ENCODE measurements around the gene DTNB.

Gene DTNB

DNA sequence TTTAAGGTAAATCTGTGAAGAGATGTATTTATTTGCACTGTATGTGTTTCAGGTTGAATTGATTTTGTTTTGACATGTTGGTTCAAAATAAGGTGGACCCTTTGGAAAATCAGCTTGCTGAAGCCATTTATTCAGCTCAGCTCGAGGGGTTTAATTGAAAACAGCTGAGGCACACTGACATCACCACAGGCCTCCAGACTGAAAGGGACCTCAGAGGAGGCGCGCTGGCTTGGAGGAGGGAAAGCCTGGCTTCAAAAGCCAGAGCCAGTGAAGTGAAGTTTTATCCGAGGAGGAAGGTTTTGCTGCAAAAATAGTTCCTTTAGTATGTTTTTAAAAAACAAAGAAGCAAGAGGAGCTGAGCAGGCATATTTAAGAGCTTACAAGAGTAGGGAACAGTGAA, 304.7 kb downstream of the DTNB start:
- DNase-seq (ENCODE audit: low read depth) = no peak

DNA sequence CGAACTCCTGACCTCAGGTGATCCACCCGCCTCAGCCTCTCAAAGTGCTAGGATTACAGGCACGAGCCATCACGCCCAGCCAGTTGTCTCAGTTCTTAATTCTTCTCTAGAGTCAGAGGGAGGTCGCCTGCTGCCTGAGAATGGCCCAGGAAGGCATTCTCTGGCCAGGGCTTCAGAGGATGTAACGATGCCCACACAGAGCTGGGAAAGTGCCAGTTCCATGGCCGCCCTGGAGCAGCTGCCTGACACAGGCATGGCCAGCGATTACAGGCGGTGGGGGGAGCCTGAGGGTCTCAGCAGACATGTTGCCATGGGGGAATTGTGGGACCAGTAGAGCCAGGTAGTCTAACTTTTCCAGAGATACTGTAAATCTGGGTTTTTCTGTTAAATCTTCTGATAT, 306.1 kb downstream of the DTNB start:
- DNase-seq (ENCODE audit: low read depth) = no peak

DNA sequence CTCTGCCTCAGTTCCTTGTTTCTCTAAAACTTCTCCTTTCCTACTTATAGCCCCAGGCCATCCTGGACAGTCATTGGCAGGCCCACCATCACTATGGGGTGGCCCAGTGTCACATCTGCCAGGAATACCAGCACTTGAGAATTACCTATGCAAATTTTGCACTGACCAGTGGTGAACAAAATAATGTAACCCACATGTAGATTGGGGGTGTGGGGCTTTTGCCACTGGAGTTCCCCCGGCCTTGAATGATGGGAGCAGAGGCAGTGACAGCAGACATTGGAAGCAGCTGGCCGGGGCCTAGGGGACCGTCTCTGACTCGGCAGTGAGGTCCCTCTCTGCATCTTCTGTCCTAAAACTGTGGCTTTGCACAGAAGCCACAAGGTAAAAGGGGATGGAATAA, 306.7 kb downstream of the DTNB start:
- DNase-seq (ENCODE audit: low read depth) = no peak

DNA sequence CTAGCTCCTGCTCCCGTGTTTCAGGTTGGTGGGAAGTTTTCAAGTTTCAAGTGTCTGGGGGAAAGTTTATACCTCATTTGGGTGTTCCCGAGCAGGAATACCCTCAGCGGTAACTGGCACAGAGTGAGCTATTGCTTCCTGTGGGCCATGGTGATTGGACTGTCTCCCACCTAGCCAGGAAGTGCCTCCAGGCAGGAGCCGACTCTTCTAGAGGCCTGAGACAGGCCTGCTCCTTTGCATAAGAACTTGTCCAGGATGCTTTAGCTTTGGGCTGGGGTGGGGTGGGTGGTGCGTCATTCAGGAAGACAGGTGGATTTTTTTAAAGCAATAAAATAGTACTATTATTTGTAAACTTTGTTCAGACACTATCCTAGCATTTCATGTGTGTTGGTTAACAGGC, 308.1 kb downstream of the DTNB start:
- DNase-seq (ENCODE audit: low read depth) = no peak

DNA sequence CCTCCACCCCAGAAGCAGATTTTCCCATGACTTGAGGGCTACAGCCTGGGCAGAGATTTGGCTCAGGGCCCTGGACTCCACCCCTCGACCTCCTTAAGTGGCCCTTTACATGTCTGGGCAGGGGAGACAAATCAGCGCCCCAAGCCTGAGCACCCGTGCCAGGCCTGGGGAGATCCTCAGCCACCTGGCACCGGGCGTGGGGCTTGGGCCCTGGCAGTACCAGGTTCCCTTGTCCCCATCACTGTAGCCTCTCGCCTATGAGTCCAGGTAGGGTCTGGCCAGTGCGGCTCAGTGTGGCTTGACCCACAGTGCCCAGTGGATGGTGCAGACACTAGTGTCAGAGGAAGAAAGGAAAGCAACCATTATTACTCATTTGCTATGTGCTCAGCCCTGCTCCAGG, 309.6 kb downstream of the DTNB start:
- no peak for DNase-seq (ENCODE audit: low read depth)

DNA sequence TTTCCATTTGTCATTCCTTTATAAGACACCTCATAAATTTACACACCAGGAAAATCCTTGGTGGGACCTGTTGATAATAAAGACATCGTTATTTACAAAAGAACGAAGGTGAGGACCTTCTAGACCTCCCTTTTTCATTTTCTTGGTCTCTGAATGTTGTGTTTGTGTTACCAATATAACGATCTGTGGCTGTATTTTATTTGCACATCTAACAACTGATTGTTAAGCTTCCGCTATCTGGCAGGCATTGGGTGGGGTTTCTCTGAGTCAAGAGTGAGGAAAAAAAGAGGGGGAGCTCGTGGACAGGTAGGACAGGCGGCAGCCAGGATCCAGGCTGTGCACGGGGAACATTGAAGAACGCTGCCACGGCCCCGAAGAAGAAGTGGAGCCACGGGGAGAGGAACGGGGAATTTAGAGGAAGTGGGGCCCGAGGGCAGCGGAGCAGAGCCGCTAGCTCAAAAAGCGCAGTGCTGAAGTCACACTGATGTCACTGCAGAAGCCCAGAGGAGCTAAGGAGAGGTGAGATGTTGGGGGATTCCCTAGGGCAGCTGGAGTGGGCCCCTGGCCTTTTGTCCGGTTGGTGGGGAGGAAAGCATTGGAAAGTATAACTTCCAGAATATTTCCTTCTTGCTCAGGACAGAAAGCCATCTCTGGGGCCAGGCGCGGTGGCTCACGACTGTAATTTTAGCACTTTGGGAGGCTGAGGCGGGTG, 310.8 kb downstream of the DTNB start:
- DNase-seq (ENCODE audit: low read depth) = no peak

DNA sequence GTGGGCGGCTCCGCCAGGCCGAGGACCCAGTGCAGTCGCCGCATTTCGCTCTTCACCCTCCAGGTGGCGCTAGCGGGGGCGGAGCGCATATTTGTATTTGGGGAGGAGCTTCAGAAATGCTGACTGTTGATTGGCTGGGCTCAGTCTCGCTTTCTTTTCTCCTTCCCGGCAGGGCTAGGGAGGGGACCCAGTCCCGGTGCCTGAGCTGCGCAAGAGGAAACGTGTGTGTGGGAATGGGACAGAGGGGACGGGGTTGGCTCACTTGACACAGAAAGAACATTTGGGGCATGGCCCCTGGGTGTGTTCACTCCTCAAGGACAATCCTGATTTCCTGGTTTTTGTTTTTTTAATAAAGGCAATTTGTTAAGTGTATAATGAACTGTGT, 311.3 kb downstream of the DTNB start:
- DNase-seq (ENCODE audit: low read depth) = peak; percentile 71

DNA sequence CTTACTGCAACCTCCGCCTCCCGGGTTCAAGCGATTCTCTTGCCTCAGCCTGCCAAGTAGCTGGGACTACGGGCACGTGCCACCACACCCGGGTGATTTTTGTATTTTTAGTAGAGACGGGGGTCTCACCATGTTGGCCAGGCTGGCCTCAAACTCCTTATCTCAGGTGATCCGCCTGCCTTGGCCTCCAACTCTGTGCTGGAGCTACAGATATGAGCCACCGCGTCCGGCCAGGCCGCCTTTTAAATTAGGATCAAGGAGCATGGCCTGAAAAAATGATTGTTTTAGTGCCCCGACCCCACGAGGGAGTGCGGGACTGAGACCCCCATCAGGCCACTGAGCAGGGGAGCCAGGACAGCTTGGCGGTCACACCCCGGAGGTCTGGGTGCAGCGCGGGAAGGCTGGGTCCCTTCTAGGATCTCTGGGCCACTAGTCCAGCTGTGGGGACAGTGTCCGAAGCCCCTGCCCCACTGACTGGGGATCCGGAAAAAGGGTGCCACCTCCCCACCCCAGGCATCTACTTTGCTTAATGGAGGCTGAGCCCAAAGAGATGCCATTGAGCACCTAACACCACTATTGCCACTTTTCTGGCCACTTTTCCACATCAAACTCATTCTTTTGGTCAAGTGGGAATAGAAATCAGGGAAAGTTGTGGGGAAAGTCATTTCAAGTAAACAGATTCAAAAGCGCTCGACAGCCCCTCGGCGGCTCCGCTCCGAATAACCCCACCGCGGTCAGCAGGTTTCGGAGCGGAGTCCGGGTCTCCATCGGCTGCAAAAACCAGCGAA, 311.9 kb downstream of the DTNB start:
- no peak for DNase-seq (ENCODE audit: low read depth)

DNA sequence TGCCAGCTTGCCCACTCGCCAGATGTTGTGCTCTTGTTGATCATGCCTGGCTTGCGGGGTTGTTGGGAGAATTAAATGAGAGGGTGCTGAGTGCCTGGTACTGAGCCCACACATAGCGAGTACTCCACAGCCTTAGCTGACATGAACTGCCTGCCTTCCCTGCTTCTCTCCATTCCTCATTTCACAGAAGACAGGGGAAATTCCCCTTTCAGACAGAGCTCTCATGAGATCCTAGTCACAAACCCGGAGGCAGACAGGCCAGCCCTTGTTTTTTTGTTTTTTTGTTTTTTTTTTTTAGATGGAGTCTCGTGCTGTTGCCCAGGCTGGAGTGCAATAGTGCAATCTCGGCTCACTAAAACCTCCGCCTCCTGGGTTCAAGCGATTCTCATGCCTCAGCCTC, 314.5 kb downstream of the DTNB start:
- DNase-seq (ENCODE audit: low read depth) = no peak

DNA sequence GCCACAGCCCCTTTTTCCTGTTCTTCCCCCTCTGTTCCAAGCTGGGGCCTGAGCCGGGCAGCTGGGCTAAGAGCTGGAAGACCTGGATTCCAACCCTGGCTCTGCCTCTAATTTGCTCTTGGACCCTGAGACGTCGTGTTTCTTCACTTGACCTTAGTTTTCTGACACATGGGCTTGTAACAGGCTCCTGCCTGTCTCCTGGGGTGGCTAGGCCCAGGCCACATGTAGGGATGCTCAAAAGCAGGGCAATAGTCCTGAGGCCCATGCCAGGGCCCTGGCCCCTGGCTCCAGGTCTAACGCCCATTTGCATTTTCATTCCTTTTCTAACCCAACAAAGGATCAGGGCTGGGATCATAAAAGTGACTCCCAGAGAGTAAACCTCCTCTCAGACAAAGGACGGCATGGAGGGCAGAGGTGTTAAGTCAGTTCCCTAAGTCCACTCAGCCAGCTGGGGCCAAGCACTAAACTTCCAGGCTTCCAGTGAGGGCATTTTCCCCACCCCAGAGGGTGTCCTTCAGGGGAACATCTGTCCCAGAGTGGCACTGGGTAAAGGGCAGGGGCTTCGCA, 315.0 kb downstream of the DTNB start:
- DNase-seq (ENCODE audit: low read depth) = no peak

DNA sequence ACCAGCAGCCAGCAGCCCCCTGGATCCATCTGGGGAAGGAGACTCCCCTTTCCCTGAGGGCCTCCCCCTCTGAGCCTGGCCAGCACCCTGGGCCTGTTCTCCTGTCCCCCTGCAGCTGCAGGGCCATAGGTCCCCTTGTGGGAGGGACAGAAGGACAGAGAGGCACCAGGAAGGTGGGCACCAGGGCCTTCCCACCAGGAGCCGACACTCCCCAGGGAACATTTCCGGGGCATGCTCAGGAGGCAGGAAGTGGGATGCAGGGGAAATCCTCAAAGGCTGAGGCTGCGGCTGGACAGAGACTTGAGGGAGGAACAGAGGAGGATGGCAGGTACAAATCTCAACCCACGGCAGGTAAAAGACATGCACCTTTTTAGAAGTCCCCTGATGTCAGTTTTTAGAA, 317.3 kb downstream of the DTNB start:
- DNase-seq (ENCODE audit: low read depth) = no peak

DNA sequence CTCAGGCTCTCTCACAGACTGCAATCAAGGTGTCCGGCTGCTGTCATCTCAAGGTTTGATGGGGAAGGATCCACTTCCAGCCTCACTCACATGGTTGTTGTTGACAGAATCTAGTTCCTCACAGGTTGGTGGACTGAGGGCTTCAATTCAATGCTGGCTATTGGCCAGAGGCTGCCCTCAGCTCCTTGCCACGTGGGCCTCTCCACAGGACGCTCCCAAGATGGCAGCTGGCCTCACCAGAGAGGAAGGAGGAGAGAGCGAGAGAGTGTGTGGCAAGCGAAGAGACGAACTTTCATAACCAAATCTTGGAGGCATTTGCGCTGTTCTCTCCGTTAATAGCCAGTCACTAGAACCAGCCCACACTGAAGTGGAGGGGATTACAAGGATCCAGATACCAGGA, 318.1 kb downstream of the DTNB start:
- DNase-seq (ENCODE audit: low read depth) = no peak

DNA sequence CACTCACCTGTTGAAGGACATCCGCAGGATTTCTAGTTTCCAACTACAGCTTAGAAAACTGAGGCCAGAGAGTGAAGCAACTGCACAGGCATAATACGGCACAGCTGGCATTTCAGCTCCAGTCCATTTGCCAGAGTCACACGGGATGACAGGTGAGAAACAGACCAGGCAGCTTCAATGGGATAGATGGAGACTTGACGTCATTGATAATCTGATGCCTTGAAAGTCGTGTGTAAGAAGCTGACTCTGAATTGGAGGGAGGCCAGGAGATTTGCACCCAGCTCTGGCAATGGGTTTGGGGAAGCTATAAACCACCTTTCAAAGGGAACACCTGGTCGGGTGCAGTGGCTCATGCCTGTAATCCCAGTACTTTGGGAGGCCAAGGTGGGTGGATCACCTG, 319.3 kb downstream of the DTNB start:
- no peak for DNase-seq (ENCODE audit: low read depth)

DNA sequence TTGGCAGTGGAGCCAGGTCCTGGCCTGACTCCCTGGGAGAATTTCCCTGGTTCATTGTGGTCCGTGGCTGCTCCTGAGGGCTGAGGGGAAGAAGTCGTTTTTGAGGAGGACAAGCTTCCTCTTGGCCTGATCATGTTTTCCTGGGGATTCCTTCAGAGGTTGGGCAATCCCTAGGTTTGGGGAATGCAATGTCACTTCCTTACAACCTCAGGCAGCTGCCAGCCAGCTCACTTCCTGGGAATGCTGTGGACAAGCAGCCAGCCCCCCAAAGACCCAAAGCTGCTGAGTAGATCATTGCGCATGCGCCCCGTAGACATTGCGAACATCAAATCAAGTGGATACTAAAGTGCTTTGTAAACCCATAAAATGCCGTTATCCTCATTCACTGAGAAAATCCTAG, 324.0 kb downstream of the DTNB start:
- peak; percentile 92 for DNase-seq (ENCODE audit: low read depth)

DNA sequence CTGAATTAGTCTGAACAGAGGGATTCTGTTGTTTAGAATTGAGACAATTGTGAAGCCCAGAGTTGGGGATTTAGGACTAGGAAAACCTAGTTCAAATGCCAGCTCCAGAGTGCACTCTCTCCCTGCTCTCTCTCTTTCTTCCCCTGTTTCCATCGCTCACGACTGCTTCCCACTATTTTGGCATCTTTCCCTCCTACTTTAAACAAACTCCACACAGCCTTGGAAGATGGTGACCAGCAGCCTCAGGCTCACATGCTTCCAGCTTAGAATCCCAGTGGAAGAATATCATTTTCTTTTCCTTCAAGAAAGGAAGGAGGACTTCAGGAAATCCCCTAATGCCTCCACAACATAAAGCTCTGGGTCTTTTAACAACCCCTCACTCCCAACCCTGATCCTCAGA, 325.5 kb downstream of the DTNB start:
- no peak for DNase-seq (ENCODE audit: low read depth)

DNA sequence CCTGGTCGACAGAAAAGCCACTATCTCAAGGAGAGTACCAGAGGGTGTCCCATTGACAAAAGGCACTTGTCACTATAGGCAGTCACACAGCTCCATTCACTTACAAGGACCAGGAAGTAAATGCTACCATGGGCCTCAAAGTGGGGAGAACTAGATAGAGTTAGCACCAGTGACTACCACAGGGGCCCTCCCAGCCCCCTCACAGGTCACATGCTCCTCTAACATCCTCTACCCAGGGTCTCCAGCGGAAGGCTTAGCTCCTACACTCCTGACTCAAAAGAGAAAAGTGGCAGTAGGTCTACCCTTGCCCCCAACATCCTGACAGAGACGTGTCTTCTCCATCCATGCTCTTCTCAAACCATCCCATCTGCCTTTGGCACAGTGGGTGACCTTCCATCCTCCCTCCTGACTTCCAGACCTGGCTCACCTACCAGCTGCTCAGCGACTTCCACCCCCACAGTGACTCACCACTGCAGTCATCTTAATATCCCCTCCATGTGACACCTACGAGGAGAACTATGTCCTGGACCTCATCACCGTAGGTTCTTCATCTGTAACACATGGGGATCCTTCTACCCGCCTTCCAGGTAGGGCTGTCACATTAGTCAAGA, 326.1 kb downstream of the DTNB start:
- DNase-seq (ENCODE audit: low read depth) = peak; percentile 34

DNA sequence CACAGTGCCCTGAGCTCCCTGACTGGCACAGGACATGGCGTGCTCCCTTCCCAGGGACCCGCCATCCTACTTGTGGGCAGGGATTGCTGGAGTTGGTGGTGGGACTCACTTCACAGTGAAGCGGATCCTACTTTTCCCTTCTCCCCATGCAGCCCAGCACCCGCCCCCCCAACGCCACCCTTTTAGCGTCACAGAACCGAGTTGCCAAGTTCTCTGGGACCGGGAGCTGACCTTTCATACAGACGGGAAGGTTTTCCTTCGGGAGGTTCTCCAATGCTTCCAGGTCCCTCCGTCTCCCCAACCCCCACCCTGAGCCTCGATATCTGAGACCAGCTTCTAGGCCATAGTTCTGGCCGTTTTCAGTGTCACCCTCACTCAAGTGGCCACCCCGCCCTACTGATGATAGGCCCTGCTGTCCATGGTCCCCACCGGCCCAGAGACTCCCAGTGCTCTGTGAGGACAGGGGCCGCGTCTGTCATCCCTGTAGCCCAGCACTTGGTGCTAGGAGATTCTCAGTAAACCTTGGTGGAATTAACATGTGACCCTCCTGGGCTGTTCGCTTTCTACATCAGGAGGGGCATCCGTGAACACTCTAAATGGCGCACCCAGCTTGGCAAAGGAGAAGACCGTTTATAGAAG, 330.1 kb downstream of the DTNB start:
- no peak for DNase-seq (ENCODE audit: low read depth)

DNA sequence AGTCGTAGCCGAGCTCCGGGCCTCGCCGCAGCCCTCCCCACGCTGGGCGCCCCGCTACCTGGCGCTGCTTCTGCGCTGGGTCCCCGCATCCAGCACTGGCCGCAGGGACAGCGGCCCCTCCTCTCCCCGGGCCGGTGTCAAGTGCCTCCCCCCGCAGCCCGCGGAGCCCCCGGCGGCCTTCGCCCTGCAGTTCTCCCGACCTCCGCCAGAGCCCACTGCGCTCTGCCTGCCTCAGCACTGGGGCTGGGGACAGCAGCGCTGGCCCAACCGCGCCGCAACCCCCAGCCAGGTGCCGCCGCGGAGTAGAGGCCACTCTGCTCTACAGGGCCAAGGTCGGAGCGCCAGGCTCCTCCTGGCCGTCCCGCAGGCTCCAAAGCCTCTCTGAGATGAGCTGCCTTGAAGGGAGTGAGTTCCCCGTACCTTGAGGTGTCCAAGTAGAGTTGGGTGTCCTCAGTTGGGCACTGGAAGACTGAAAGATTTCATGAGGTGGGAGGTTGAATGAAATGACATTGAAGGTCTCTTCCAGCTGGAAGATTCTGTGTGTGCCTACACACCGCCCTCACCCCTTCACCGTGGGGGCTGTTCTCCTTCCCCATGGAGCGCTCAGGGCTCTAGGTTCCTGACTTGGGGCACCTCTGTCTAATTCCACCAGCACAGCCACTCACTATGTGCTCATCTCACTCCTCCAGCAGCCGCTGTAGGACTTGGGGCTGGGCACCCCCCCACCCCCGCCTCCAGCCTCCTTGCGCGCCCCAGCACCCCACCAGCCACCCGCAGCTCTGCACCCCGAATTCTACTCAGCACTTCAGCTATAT, 330.8 kb downstream of the DTNB start:
- DNase-seq (ENCODE audit: low read depth) = no peak

DNA sequence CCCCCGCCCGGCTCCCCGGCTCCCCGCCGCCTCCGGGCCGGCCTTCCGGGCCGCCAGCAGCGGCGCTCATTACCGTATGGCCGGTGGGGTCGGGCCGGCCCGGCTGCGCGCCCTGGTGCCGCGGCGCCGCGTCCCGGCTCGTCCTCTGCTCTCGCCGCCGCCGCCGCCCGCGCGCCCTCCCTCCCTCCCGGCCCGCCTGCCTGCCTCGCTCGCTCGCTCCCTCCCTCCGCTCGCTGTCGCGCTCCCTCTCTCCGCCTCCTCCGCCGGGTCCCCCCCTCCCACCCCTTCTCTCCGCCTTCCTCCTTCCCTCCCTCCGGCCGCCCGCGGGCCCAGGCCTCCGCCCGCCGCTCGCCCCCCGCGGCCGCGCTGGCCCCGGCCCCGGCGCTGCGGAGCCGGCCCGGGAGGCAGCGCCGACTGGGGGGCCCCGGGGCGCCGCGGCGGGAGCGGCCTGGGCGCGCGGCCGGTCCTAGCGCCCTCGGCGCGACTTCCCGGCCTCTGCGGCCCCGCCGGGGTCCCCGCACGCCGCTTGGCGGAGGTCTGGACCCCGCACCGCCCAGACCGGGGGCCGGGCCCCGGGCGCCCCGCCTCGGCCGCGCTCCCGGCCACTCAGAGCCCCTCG, 331.5 kb downstream of the DTNB start, which contains the start of gene DNMT3A:
Gene DNMT3A, minus strand, starts transcription at position 173 of the 619 bp plus-strand sequence. CDS start 27,941 bp downstream, outside the sequence.
- no peak for DNase-seq (ENCODE audit: low read depth)

DNA sequence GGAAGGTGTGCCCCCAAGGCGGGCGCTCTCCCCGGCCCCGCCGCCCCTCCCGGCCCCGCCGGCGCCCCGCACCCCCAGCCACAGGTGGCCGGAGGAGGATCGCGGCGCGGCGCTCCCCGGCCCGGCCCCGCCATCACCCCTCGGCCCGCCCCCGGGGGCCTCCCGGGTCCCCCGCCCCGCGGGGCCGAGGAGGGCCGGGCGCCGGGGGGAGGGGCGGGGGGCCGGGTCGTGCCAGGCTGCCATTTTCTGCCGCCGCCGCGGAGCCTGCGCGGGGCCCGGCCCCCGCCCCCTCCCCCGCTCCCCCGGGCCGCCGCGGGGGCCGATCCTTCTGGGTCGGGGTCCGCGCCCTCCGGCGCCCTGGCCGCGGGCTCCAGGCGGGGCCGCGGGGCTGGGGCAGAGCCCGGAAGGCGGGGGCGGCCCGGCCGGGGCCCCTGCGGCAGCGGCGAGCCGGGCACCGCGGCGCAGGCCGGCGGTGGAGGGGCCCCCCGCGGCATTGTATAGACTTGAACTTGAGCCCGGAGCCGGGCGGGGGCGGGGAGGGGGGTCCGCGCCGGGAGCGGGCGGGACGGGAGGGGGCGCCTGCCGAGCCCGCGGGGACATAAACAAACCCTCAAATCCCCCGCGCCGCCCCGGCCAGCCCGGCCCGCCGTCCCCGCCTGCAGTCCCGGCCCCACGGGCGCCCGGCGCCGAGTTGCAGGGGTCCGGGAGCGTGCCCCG, 332.2 kb downstream of the DTNB start:
- no peak for DNase-seq (ENCODE audit: low read depth)

Data from HS-5 (cell line).